22Rv1 (cell line): ENCODE results near the gene OR4S2.

Experiments
- CTCF ChIP-seq: fragments of 450-650 bp; IDR thresholded peaks from 2 replicates; pipeline ENCODE4 v1.5.1; 2017; ENCODE audit warnings: mild to moderate bottlenecking
- ZFX ChIP-seq: fragments of 450-650 bp; IDR thresholded peaks from 2 replicates; pipeline ENCODE4 v1.6.1; 2017; ENCODE audit warnings: antibody characterized with exemption, borderline replicate concordance

GRCh38 chr11:55655096-55655495, 7.0 kb downstream of the OR4S2 start:
- TF ChIP-seq CTCF (no peak), ZFX (no peak)
